ENCODE measurements around the gene ATRNL1. TPM values are rescaled to one million over a fixed set of nuclear protein-coding genes. Genes with fewer than 3 reads are reported as not detected.

Gene ATRNL1
- total RNA-seq, 1 experiment from 2014 or later = 8.8 TPM

GRCh38 chr10:115801992-115802391, 708.8 kb downstream of the ATRNL1 start:
- Mint-ChIP-seq H3K36me3 (ENCODE audit: insufficient read depth, unreplicated experiment) (no peaks in the 10 kb centered on the region), H3K4me1 (ENCODE audit: low read depth, unreplicated experiment) (no peaks in the 10 kb centered on the region), H3K9me3 (ENCODE audit: low read depth, unreplicated experiment) (no peaks in the 10 kb centered on the region), H3K27me3 (ENCODE audit: unreplicated experiment) (no peaks in the 10 kb centered on the region), H3K27ac (ENCODE audit: unreplicated experiment) (no peak overlapping the region), H3K4me3 (ENCODE audit: low read depth, unreplicated experiment) (no peak overlapping the region)
- no peak for DNase-seq
- intact Hi-C loops (cut with micrococcal nuclease; ENCODE audit: unreplicated experiment) = loop anchor here (10.0 kb wide), 1 partner anchor 367 kb away; no protein-coding TSS in a partner anchor
- TF ChIP-seq CTCF (IDR thresholded peaks at IDR 0.05; ENCODE audit: unreplicated experiment) = no peak
- no TSS peak for BruUV-seq (replicated peaks)
- CTCF ChIA-PET = interaction anchor here (0.6 to 0.7 kb wide), 3 partner anchors 12 to 1654 kb away, joined by 3 to 5 read pairs (median 4); no protein-coding TSS in a partner anchor

GRCh38 chr10:115802911-115803310, 709.7 kb downstream of the ATRNL1 start:
- Mint-ChIP-seq H3K9me3 (ENCODE audit: low read depth, unreplicated experiment) (no peaks in the 10 kb centered on the region), H3K4me1 (ENCODE audit: low read depth, unreplicated experiment) (no peaks in the 10 kb centered on the region), H3K27me3 (ENCODE audit: unreplicated experiment) (no peaks in the 10 kb centered on the region), H3K4me3 (ENCODE audit: low read depth, unreplicated experiment) (no peak overlapping the region), H3K36me3 (ENCODE audit: insufficient read depth, unreplicated experiment) (no peaks in the 10 kb centered on the region), H3K27ac (ENCODE audit: unreplicated experiment) (no peak overlapping the region)
- no TSS peak for BruUV-seq (replicated peaks)
- DNase-seq = no peak
- intact Hi-C loops (cut with micrococcal nuclease; ENCODE audit: unreplicated experiment) = loop anchor here (10.0 kb wide), 1 partner anchor 368 kb away; no protein-coding TSS in a partner anchor
- CTCF ChIA-PET = no interaction called here
- TF ChIP-seq CTCF (IDR thresholded peaks at IDR 0.05; ENCODE audit: unreplicated experiment) = no peak

GRCh38 chr10:115814542-115814941, 721.4 kb downstream of the ATRNL1 start:
- H3K4me1 Mint-ChIP-seq (ENCODE audit: low read depth, unreplicated experiment) = no peaks in the 10 kb centered on the region
- TF ChIP-seq CTCF (IDR thresholded peaks at IDR 0.05; ENCODE audit: unreplicated experiment) = no peak
- intact Hi-C loops (cut with micrococcal nuclease; ENCODE audit: unreplicated experiment) = no loop called here
- no peaks in the 10 kb centered on the region for H3K9me3 Mint-ChIP-seq (ENCODE audit: low read depth, unreplicated experiment)
- no peak for DNase-seq
- peaks cover 11% of the 10 kb centered on the region for H3K27me3 Mint-ChIP-seq (ENCODE audit: unreplicated experiment)
- H3K4me3 Mint-ChIP-seq (ENCODE audit: low read depth, unreplicated experiment) = no peak overlapping the region
- no peaks in the 10 kb centered on the region for H3K36me3 Mint-ChIP-seq (ENCODE audit: insufficient read depth, unreplicated experiment)
- CTCF ChIA-PET = interaction anchor here (0.7 kb wide), 1 partner anchor 799 kb away, joined by 3 read pairs; no protein-coding TSS in a partner anchor
- no peak overlapping the region for H3K27ac Mint-ChIP-seq (ENCODE audit: unreplicated experiment)
- no TSS peak for BruUV-seq (replicated peaks)

GRCh38 chr10:115818012-115818411, 724.8 kb downstream of the ATRNL1 start:
- DNase-seq = no peak
- H3K4me3 Mint-ChIP-seq (ENCODE audit: low read depth, unreplicated experiment) = no peak overlapping the region
- CTCF ChIA-PET = no interaction called here
- no peak overlapping the region for H3K27ac Mint-ChIP-seq (ENCODE audit: unreplicated experiment)
- H3K36me3 Mint-ChIP-seq (ENCODE audit: insufficient read depth, unreplicated experiment) = no peaks in the 10 kb centered on the region
- intact Hi-C loops (cut with micrococcal nuclease; ENCODE audit: unreplicated experiment) = no loop called here
- peaks cover 4% of the 10 kb centered on the region for H3K9me3 Mint-ChIP-seq (ENCODE audit: low read depth, unreplicated experiment)
- H3K4me1 Mint-ChIP-seq (ENCODE audit: low read depth, unreplicated experiment) = no peaks in the 10 kb centered on the region
- BruUV-seq (replicated peaks) = no TSS peak
- TF ChIP-seq CTCF (IDR thresholded peaks at IDR 0.05; ENCODE audit: unreplicated experiment) = no peak
- H3K27me3 Mint-ChIP-seq (ENCODE audit: unreplicated experiment) = peaks cover 19% of the 10 kb centered on the region

Measured in Calu3 (cell line).